NCI-H1092 treated with DMSO at 0.1 percent for 48 hours (cell line): ENCODE results near the gene POU4F1.

Experiments
- DNase-seq: peaks from one replicate; lab custom pipeline; 2025; lab: John Stamatoyannopoulos, UW

Gene POU4F1

DNA sequence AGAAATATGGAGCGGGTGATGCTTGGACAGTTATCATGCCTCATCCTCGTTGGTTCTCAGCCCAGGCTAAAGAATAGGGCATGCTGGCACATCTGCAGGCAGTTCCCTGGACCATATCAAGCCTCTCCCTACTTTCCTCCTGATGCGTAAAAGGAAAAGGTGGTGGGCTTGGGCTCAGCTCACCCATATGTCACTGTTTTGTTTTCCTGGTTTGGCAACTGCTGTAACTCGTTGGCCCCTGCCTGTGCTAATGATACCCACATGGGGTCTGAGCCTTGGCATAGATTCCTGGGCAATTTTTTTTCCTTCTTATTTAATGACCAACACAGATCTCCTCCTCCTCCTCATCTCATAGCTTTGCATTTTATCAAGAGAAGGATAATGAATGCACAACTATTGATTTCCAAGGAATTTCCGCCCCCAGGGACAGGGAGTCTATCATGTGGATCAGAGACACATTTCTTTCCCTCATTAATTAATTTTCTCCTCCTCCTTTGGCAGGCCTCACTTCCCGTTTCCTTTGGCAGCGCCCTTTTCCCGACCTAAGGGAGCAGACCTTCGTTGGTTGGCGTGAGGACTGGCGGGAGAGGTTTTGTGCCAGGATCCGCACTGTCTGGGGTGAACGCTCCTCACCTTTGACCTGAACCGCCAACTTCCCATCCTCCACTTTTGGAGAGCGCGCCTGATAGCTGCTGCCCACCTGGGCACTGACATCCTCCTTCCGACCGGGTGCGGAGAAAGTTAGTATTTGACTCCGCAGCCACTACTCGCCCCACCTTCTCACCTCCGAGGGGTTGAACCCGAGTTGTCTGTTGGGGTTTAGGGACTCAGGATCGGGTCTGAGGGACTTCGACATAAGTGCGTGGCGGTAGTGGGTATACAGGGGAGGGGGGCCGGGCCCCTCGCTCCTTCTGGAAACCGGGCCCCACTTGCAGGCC, 3.4 kb upstream of the POU4F1 start:
- no peak for DNase-seq

DNA sequence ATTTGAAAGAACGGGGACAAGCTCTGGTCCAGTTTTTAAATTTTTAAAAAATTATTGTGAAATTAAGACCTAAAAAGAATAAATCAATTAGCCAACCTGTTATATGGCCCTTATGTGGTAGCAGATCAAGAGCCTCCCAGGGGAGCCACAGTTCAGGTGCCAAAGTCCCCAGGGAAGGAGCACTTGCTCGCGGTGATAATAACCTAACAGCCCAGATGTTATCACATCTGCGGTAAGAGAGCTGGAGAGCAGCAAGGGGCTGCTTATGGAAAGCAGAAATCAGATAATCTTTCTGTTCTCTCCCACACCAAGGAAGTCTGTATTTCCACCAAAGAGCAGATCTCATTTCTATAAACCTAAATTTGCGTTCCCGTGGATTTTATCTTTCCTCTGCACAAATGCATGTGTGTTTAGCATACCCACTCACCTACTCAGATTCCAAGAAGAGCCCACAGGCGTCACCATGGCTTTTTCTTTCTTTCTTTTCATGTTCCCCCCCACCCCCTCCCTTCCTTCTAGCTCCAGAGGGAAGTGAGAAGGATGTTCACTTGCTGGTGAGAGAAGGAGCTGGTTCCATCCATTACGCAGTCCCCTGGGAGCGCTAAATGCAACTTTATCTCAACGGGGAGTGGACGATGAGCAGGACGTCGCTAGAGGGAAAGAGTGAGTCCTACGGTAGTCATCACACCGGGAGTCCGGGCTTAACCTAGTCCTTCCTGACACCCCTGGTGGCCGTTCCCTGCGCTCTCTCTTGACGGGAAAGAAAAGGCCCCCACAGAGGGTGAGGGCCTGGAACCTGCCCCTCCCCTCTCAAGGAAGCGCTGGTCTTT, 1.6 kb upstream of the POU4F1 start:
- peak; percentile 57 for DNase-seq

DNA sequence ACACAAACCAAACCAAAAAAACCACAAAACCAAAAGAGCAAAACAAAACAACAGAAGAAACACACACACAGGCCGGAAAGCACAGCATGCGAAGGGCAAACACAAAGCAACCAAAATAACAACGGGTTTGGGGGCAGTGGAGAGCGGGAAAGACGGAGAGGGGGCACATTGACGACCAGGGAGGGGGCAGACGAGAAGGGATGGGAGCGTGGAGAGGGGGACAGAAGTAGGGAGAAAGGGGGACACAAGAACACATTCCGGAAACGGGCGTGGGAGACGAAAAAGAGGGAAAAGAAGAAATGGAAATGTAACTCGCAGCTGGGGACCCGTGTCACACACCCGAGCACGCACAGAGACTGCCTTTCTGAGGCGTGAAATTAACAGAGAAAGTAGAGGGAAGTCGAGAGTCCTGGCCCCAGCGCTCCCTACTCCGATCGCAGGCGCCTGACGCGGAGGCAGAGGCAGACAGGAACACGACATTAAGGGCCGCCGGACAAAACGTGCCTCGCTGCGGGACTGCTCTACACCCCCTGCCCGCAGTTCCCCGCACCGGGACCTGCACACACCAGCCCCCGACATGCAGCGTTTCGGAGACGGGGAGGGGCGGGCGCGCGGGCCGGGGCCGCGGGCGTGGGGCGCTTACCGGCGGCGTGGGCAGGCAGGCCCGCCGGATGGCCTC, 652 bp downstream of the POU4F1 start:
- DNase-seq: peak; percentile 51

DNA sequence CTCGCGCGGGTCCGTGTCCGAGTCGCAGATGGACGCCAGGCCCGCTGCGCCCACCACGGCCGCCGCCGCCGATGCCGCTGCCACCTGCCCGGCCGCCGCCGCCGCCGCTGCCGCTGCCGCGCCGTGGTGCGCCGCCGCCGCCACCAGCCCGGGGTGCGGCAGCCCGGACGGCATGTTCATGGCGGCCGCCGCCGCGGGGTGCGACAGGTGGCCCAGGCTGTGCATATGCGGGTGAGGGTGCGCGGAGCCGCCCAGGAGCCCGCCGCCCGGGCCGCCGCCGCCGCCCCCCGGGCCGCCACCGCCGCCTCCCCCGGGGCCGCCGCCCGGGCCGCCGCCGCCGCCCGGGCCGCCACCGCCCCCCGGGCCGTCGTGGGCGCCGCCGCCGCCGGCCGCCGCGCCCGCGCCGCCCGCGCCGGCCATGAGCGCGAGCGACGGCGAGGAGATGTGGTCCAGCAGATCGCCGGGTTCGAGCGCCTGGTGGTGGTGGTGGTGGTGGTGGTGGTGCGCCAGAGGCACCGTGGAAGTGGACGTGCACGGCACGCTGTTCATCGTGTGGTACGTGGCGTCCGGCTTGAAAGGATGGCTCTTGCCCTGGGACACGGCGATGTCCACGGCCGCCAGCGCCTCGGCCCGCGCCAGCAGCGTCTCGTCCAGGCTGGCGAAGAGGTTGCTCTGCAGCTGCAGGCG, 1.3 kb downstream of the POU4F1 start:
- DNase-seq: no peak

DNA sequence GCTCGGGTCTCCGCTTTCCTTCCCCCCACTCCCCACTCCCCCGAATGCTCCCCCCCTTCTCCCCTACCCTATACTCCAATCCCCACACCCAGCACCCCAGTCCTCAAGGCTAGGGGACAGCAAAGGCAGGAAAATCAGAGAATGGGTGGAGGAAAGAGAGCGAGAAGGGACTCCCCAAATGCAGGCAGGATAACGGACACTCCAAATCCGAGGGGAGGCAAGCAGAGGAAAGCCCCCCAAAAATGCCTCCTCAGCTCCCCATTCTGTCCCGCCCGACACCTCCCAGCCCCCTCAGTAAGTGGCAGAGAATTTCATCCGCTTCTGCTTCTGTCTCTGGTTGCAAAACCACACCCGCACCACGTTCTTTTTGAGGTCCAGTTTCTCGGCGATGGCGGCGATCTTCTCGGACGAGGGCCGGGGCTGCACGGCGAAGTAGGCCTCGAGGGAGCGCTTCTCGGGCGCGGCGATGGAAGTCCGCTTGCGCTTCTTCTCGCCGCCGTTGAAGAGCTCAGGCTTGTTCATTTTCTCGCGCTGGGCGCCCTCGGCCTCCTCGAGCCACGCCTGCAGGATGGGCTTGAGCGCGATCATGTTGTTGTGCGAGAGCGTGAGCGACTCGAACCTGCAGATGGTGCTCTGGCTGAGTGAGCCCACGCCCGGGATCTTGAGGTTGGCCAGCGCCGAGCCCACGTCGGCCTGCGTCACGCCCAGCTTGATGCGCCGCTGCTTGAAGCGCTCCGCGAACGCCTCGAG, 2.1 kb downstream of the POU4F1 start:
- DNase-seq: no peak

DNA sequence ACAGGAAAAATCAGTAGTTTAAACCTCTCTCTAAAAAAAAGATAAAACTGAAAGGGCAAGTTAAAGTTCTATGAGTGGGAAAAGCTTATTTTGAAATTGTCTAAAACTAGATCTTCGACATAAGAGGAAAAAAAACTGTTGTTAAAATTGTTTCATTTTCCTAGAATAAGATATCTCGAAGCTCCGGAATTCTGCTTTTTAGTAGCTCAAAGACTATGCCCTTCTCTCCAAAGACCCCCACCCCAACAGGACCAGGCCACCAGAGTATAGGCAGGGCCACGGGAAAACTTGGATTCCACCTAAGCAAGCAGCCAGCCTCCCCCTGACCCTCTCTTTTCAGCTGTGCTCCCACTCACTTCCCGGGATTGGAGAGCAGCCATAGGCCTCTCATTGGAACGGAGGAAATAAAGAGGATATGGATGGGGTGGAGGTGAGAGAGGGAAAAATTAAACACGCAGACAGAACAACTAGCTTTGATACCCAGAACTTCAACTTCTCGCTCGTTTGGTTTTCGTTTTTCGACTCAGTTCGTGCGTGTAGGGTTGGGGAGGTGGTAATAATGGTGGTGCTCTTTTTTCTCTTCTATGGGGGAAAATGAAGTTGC, 3.0 kb downstream of the POU4F1 start:
- no peak for DNase-seq

DNA sequence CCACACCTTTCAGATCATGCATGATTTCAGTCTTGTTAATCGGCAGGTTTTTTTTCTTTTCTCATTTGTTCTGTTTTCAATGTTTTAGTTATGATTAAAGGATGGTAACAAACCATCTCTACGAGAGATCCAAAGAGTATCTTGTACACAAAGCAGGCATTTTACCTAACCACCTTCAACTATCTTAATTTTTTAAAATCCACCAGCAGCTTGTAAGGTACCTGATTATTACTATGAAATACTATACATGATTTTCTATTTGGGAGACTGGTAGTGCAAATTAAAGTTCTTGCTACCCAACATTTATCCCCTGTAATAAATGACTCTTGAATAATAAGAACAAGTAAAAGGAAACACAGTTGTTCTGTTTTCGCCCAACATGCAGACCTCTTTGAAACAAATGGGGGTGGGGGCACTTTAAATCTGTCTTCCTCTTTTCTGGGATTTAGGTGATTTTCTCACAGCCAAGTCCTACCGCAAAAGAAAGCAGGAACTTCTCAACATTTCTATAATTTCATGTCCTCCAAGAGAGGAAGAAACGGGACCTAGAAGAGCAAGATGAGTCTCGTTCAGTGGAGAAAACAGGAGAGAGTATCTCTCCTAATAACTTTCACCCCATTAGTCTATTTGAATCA, 3.6 kb downstream of the POU4F1 start:
- DNase-seq: no peak

DNA sequence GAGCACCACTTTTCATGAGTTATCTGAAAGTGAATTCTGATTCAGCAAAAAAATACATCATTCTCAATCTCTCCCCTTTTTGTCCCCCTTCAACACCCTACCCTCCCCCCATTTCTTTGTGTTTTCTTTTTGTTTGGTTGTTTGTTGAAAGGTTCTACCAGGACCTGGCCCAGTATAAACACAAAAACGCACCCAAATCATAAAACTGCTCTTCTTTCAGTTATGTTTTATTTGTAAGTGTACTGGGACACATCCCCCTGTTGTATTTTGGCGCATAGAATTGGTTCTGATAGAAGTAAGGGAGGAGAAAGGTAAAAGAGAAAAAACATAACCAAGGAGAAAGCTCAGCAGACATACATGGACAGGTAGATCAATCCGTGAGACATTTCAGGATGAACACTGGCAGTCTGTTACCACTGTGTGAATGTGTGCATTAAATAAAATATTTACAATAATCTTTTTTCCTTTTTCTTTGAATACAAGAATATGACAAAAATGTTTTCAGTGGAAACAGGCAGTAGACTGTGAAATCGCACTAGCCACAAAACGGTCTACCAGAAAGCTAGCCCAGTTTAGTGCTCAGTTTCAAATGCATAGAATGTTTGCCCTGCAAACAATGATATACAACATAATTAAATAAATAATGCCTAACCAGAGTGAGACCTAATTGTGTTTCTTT, 4.2 kb downstream of the POU4F1 start:
- DNase-seq: no peak

DNA sequence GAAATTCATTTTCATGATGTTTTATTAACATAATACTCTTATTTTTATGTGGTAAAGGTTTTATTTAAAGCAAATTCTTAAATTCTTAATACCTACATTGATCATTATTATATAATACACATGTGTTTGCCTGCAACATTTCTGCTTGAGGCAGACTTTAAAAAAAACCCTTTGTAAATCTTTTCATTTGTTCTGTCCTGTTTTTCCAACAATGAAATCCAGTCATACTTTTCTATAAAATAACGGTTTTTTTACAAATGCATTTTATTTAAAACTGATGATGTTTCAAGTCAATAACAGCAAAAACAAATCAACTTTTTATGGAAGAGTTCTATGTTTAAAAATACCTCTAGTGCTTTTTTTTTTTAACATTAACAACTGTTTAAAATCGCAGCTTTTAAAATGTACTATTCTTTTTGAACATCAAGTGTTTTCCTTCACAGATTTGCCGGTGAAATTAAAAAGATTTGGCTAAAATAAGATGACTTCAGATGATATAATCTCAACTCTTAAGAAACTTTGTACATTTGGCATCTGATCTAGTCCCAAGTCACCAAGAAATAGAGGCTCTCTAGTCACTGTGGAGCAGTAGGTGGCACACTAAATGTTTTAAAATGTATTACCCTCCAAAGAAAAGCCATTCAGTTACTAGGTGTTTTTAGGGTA, 5.1 kb downstream of the POU4F1 start:
- no peak for DNase-seq

DNA sequence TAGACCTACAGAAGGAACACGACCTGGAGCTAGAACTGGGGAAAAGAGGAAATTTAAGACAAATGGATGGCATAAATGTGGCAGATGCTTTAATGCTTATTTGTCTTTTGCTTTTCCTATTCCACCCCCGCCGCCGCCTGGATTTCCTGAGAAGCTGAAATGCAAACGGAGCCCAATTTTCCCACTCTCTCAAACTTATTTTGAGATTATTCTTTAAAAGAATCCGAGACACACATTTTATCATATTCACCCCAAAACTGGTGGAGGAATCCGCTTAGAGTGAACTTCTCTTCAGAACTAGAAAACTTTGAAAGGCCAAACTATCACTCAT, 5.8 kb downstream of the POU4F1 start:
- no peak for DNase-seq

DNA sequence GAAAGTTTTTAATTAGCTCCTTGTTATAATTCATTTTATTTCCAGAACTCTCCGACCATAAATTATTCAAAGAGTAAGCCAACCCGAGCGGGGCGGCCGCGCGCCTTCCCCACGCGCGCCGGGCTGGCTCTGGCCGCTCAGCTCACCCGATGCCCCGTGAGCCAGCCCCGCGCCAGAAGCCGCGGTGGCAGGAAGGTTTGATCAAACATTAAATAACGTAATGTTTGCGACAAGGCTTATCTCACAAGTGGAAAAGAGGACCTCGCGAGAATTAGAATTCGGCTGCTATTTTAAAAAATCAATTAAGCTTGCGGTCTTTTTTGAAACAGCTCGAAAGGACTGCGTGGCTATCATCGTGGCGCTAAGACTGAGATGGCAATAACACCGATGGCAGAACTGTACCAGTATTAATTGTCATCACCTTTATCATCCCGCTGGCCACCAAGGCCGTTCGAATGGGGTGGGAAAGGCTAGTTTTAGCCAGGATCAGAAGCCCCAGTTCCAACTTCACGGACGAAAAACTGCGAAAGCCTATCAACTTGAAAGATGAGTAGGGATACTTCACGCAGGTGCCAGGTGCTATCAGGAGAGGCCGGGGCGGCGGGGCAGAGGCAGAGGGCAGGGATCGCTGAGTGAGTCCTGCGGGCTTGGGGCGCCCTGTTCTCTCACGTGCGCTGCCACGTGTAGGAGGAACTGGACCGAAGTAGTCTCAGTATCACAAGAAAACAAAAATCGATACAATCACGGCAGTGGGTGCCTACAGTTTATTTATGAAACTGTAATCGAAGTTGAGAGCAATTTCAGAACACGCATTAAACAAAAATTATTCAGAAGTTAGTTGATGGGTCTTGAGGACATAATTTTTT, 6.4 kb downstream of the POU4F1 start:
- peak; percentile 66 for DNase-seq

DNA sequence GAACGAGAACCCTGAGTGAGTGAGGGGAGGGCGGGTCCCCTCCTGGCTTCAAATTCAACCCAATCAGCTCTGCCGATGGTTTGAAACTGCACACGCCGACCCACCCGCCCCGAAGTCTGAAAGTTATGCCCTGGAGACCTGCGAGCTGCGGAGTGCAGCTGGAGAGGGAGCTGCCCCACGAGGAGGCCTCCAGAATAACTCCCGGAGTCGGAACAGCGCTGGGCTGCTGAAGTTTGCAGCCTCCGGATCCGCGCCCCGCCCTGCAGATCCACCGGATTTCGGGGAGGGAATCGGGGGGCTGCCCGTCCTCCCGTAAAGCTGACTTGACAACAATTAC, 7.0 kb downstream of the POU4F1 start:
- DNase-seq: peak; percentile 80

DNA sequence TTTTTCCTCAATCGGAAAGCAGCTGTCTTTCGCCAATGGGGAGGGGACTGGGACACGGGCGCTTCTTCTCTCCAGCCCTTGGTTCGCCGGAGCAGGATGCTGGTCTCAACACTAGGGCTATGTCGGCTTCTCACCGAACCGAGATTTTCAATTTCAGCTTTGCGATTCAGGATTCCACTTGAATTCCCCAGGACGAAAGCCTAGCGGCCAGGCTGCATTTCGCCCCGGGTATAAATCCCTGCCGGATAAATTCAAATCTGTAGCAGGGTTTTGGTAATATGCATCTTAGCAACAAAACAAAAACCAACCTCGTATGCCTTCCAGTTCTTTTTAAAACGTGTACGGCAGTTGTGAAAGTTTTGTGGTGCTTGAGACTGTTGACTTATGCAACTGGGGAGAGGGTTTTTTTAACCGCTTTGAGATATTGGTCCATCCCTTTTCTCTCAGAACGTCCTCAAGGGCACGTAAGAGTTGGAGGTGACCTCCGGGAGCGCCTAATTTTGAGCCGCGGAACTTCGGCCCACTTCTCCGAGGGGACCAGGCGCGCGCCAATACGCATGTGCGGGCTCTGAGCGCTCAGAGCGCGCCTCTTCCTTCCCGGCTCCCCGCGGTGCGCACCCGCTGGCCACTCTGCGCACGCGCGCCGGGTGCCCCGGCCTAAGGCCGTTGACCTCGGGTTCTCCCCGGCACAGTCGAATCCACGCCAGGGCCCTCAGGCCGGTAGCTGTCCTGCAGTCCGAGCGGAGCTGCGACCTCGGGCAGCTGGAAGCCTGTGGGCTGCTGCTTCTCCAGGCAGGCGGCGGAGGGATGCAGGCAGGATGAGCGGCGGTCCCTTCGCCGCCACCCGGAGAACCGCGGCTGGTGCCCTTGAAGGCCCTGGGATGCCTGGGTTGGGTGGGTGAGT, 7.6 kb downstream of the POU4F1 start:
- peak; percentile 80 for DNase-seq

DNA sequence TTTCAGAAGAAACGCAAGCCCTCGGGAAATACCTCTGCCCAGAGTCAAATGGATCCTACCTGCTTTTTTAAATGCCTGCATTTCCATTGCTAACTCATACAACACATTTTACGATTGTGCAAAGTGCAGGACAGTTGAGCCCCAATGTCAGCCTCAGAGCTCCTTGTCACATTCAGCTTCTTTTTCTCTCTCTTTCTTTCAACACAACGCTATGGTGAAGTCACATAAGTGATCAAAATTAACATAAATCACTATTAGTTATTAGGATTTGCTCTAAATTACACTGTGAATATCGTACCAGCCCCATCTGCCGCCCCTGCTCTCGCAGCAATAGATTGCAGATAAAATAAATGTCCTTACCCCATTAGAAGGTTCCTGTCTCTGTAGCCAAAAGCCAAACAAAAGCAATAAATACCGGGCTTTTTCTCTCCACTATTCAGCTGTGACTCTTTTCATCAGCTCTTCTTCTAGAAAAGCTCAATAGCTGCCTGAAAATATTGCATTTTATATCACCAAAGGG, 8.8 kb downstream of the POU4F1 start:
- no peak for DNase-seq

DNA sequence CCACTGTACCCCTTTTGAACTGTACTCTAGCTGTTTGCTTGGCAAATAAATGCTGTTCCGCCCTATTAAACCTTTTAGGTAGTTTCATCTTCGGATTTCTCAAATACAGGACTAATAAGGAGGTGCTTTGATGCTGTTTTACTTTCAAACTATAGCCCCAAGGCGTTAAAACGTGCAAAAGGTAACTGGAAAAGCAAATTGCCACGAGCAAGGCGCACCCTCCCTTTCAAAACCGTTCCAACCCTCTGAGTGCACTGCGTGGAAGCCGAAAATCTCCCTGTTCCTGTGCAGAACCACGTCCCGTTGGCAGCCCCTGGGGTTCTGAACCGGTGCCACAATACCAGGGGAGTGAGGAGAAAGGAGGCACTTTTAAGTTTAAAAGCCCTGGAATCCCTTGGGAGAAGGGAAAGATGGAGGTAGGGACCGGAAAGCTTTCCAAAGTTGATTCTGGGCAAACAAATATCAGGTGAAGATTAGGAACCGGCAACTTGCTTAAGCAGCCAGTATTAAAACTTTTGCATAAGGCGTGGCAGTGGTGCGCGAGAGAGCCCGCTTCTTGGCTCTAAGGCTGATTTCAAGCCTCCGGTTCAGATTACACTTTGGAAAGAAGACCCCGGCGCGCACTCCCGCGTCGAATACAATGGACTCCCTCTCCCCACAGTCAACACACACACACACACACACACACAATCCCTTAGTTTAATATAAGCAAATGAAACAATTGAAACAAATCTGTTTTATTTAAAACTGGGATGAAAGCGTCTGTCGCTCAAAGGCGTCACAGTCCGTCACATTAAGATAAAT, 9.5 kb downstream of the POU4F1 start:
- DNase-seq: peak; percentile 86

DNA sequence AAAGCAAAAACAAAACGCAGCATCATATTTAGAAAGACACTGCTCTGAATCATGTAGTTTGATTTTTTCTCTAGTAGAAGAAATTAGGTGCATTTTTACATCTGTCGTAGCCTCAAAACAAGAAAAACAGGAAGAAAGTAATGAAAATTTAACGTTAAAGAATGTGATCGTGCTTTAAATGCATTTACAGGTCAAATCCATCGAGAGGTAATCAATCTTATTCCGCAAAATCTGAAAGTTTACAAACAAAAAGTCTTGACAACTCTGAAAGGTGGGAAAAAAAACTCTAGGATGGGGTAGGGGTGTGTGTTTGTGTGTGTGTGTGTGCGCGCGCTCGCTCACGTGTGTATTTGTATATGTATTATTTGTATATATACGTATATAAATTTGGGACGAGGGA, 10.2 kb downstream of the POU4F1 start:
- no peak for DNase-seq
